GM18520 (cell line): ENCODE measurements around the gene TNFRSF12A.

Experiments used
- ATAC-seq: cut with Tn5 transposase; IDR thresholded peaks from one replicate; pipeline ENCODE4 v1.9.1; 2021; ENCODE audit not compliant: unreplicated experiment

TNFRSF12A gene

GRCh38 chr16:3025032-3026002 lies 5.1 kb downstream of the TNFRSF12A start:
- ATAC-seq = no peak

- no peak for ATAC-seq
Observed at GRCh38 chr16:3026003-3026378, 5.8 kb downstream of the TNFRSF12A start.

- ATAC-seq = no peak
Observed at GRCh38 chr16:3026609-3027488, 6.7 kb downstream of the TNFRSF12A start.

- ATAC-seq = no peak
Observed at GRCh38 chr16:3027489-3027795, 7.3 kb downstream of the TNFRSF12A start.

GRCh38 chr16:3027983-3028715 lies 8.0 kb downstream of the TNFRSF12A start:
- ATAC-seq = no peak

- ATAC-seq = no peak
Observed at GRCh38 chr16:3028716-3029319, 8.7 kb downstream of the TNFRSF12A start.

GRCh38 chr16:3029491-3030221 lies 9.5 kb downstream of the TNFRSF12A start:
- ATAC-seq = no peak

- no peak for ATAC-seq
Observed at GRCh38 chr16:3030222-3031212, 10.3 kb downstream of the TNFRSF12A start.

- ATAC-seq = no peak
Observed at GRCh38 chr16:3032624-3033023, 12.5 kb downstream of the TNFRSF12A start.

GRCh38 chr16:3035289-3035971 lies 15.3 kb downstream of the TNFRSF12A start:
- no peak for ATAC-seq

GRCh38 chr16:3035972-3036725 lies 16.0 kb downstream of the TNFRSF12A start:
- no peak for ATAC-seq

GRCh38 chr16:3036726-3037315 lies 16.7 kb downstream of the TNFRSF12A start, which contains the start of gene BICDL2:
Gene BICDL2, minus strand, starts transcription at chr16:3036944. Its CDS starts 1,448 bp downstream, at chr16:3035496.
- ATAC-seq = no peak

GRCh38 chr16:3038256-3038655 lies 18.1 kb downstream of the TNFRSF12A start:
- ATAC-seq = no peak

GRCh38 chr16:3038896-3039295 lies 18.7 kb downstream of the TNFRSF12A start:
- ATAC-seq = no peak

GRCh38 chr16:3042376-3042775 lies 22.2 kb downstream of the TNFRSF12A start:
- no peak for ATAC-seq

- ATAC-seq = no peak
Observed at GRCh38 chr16:3044708-3045107, 24.5 kb downstream of the TNFRSF12A start.
